RCC 7860 (cell line): ENCODE data around the gene CHST9.

Experiments
- DNase-seq: peaks from one replicate; pipeline ENCODE4 v3.0.0-alpha.2; 2015; ENCODE audit warnings: low spot score
- FAIRE-seq: peaks from 2 replicates; lab custom pipeline; 2012; peaks lifted over from hg19 to GRCh38; lab: Jason Lieb, UNC

CHST9 gene

DNA sequence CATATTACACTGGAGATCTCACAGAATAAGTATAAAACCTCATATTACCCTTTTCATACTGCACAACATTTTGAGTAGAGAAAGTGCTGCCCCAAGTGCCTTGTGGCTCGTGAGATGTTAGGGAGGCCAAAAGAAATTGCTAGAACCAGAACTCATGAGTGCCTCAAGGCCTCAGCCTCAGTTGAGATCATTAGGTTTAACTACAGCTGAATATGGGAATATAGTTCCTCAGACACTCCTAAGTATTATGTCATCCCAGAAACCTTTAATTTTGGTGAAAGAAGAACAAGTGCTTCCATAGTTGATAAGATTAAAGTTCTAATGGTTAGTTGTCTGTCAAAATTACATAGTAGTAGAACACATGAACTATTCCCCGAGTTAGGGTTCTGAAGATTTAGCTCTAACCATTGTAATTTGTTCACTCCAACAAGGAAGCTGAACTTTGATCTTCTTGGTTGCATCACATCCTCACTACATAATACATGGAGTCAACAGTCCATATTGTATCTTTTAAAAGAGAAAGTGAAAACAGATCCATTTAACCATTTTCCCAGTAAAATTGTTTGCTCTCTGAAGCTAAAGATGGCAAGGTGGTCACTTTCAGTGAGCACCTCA is 310.0 kb downstream of the CHST9 start:
- FAIRE-seq = no peak

GRCh38 chr18:26874283-26874682 is 310.8 kb downstream of the CHST9 start:
- no peak for FAIRE-seq
- DNase-seq = no peak

More for the DNA sequence above, 310.0 kb downstream of the CHST9 start:
- no peak for DNase-seq

DNA sequence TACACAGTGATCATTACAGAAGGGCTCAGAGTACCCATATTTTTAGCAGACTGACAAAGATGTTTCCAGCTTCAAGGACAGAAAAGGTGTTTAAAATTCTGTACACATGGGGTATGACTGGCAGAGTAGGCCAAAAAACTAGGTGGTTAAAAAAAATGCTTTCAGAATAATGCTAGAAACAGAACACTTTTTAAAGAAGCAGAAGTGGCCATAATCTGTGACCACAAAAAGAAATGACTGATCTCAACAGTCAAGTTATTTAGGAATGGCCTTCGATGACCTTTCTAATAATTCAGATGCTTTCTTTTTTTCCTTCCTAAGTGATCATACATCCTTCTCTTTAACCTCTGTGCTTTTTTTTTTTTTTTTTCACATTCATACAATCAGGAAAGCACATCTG is 315.5 kb downstream of the CHST9 start:
- FAIRE-seq = no peak
- DNase-seq = no peak

GRCh38 chr18:26868968-26869586 is 316.0 kb downstream of the CHST9 start:
- FAIRE-seq (no peak), DNase-seq (no peak)

GRCh38 chr18:26867471-26867870 is 317.6 kb downstream of the CHST9 start:
- no peak for FAIRE-seq

GRCh38 chr18:26865557-26865956 is 319.6 kb downstream of the CHST9 start, which contains the start of gene AQP4:
TSS of gene AQP4 (minus strand) at chr18:26865707. CDS start at chr18:26865689, 18 bp downstream.
- DNase-seq (no peak), FAIRE-seq (no peak)

More at GRCh38 chr18:26867471-26867870, 317.6 kb downstream of the CHST9 start:
- DNase-seq = no peak

DNA sequence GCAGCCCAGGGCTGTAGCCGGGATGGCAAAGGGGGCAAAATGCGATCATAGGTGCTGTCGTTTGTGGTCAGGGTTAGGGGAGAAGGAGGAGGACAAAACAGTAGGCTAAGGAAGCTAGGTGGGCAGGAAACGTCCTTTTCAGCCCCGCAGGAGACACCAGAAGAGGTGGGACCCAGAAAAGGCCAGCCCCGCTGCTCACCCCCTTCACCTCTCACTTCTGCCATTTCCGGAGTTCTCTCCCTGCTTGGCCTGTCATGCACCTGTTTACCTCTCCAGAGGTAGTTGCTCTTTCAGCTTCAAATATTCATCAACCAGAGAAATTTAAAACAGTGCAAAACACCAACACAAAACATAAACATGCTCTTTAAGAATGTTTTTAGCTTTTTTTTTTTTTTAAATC is 320.4 kb downstream of the CHST9 start:
- DNase-seq (no peak), FAIRE-seq (no peak)

DNA sequence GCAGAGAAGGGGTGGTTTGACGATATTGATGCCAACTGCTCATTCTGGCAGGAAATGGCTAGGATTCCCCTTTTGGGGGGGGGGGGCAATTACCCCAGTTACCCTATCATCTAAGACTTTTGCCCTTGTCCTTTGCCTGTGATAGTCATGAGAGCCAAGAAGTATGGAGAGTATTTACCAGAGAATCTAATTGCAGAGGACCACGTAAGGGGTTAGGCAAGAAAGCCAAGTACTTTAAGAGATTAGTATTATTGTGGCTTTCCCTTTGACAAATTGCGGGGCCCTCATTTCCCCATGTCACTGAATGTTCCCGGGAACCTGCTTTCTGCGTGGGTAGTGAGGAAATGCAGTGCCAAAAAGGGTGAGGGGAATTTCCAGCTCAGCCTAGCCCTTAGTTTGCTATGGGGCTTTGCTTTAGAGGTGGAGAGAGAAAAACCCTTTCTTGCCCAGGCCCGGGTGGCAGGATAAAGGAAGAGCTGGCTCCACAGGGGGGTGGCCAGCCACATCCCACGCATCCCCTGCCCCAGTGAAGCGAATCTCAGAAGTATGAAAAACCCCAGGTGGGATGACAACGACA is 321.1 kb downstream of the CHST9 start:
- DNase-seq = no peak

DNA sequence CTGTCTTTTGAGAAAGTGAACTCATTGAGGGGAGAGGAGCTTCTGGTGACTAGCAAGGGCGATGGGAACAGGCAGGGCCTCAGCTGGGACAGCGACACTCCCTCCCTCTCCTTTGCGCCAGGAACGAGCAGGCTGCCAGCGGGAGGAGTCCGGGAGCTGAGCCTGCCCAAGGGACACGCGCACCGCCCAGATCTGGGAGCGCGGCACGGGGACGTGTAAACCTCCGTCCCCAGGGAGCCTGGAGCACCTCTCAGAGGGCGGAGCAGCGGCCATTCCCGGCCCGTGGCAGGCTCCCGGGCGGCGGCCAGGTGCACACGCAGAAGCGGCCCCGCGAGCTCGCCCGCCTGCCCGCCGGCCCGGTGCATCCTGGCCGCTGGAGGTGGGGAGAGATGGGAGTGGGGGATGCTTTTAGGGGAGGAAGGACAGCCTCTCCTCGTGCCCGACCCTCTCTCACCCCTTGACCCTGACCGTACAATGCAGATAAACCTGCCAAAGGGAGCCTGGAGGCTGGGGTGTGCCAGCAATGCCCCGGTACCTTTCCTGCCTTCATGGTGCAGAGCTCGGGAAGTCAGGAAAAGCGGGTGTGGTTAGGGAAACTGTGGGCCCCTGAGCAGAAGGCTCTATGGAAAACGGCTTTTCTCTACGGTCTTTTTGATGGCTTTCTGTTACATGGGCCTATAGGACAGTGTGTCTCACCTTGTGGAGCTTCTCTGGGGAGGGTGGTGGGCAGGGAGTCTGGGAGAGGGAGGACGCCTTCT is 321.8 kb downstream of the CHST9 start:
- no peak for DNase-seq
- FAIRE-seq = no peak

More for the DNA sequence above, 321.1 kb downstream of the CHST9 start:
- FAIRE-seq = no peak

- DNase-seq (no peak), FAIRE-seq (no peak)
Measured at GRCh38 chr18:26862084-26862483, 323.0 kb downstream of the CHST9 start.
